GM19043 (cell line): Measurements from ENCODE around the gene HLA-B.
"Not testable (repeated sequence)": the region's sequence is repeated elsewhere in the genome, so short reads cannot be mapped to it uniquely, and the experiment has no call there.

Experiments used
- ATAC-seq: cut with Tn5 transposase; IDR thresholded peaks from one replicate; pipeline ENCODE4 v1.9.1; 2021; ENCODE audit warnings: low read depth; ENCODE audit not compliant: unreplicated experiment

Gene HLA-B

DNA sequence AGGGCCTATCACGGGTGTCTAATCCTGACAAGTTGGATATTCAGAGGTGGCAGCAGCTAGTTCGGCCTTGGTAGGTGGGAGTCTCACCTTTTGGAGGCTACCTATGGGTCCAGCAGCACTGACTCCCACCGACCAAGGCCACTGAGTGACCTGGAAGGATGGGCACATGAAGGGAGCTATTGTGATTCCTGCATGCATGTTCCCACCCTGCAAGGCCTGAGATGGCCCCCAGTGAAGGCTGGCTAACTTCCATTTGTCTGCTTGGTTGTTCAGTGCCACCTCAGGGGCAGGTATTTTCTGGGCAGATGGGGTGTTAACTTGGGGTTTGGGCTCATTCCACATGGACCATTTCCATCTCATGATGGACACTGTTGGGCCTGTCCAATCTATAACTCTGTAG, 28.1 kb upstream of the HLA-B start:
- no peak for ATAC-seq

DNA sequence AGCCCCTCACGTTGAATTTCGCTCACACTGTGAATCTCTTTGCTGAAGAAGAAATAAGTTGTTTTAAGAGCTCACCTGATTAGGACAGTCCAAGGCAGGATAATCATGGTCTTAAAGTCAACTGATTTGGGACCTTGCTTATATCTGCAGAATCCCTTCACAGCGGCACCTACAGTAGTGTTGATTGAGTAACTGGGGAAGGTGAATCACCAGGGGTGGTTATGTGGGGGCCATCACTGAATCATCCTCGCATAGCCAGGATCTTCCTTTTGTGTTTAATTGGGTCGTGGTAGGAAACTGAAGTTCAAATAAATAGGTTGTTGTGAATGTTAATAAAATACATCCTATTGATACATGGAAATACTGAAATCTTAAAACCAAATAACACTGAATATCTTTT, 26.2 kb upstream of the HLA-B start:
- ATAC-seq, result no peak

DNA sequence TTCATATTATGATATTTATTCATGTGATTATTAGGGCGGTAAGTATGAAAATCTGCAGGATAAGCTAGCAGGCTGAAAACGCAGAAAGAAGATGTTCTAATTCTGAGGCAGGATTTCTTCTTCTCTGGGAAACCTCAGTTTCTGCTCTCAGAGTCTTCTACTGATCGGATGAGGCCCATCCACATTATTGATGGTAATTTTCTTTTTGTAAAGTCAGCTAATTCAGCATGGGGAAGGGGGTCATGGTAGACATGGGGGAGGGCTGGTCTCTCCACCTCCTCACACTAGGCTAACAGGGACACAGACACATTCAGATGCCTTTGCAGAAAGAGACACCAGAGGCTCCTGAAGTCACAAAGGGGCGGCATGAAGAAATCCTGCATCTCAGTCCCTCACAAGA, 24.7 kb upstream of the HLA-B start:
- no peak for ATAC-seq

DNA sequence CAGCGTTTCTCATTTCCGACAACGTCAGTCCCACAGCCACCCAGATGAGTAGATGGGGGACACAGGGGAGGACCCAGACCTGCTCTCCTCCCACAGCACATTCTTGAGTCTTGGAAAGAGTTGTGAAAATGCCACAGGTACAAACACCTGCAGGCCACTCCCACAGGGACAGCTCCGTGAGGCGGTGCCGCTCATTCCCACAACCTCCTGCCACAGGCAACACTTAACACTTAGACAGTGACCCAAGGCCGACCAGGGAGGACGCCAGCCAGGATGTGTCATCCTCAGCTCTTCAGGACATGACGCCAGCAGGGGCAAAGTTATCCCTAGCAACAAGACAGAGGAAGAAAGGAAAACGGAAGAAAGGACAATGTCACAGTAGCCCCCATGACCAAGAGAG, 22.9 kb upstream of the HLA-B start:
- ATAC-seq, result no peak

DNA sequence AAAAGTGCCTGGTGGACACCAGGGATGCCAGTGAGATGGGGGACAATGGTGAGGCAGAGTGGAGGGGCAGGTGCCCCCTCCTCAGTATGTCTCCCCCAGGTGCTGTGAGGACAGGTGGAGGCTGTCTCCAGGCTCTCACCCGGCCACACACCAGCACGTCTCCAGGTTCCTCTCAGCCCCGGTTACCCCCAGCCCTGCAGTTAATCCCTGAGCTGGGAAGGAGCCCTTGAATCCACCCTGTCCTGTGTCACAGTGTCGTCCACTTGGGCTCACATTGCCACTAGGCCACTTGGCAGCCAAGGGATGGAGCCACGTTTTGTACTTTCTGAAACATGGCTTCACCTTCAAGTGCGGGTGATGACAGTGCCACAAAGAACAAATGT, 21.7 kb upstream of the HLA-B start:
- no peak for ATAC-seq

DNA sequence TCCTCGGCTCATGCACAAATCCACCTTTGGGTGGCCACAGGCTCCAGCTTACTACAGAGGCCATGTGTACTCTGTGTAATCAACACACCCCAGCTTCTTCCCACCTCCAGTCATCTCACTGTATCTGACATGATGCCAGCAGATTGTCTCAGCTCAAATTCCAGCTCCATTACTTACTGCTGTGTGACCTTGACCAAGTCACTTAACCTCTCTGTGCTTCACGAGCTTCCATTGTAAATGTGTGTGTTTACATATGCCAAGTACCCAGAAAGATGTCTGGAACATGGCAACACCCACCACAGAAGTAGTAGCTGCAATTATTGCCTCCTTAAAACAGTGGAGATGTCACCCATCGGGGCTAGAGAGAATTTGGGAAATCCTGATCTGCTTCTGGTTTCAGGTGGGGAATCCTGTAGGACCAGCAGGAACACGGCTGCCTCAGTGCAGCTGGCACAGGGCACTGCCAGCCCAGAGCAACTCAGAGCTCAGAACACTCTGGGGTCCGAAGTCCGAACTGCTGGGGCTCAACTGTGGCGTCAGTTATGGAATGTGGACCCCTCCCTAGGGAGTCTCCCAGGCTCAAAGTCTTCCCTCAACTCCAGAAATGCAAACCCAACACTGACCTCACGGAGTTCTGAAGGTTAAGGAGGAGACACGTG, 21.2 kb upstream of the HLA-B start:
- ATAC-seq, result no peak

DNA sequence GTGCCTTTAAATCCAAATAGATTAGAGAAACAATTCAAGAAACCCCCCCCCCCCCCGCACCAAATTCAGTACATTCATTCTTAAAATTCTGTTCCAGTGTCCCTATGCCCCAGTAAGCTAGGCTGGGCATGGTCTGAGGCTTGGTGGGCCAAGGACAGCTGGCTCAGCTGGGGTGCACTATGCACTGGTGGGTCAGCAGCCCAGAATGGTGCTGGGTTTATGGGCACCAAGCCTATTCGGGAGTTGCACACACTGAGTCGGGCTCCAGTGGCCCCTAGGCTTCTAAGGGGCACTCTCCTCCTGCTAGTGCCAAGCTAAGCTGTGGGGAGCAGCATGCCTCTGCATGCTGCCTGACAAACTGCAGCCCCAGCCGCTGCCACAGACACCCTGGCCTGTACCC, 20.1 kb upstream of the HLA-B start:
- no peak for ATAC-seq

DNA sequence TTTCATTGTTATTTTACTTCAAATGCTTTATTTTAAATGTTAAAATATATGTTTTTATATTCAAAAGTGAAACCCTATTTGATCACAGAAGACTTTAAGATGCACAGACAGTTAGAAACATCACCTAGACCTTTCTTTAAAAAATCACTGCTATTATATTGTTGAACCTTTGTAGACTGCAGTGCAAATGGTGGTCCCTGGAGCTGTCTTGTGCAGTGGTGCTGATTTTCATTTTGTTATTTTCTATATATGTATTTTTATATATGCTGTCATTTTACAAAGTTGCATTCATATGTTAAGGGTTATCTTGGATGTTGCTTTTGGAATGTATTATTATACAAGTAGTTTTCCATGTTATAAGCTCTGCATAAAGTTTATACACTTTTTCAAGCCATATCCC, 18.7 kb upstream of the HLA-B start:
- ATAC-seq, result no peak

DNA sequence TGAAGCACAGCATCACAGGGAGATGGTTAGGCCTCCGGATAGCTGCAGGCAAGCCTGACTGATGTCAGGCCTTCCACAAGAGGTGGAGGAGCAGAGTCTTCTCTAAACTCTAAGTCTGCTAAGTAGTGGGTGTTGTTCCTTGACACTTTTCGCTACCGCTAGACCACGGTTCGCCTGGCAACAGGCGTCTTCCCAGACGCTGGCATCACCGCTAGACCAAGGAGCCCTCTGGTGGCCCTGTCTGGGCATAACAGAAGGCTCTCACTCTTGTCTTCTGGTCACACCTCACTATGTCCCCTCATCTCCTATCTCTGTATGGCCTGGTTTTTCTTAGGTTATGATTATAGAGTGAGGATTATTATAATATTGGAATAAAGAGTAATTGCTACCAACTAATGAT, 17.1 kb upstream of the HLA-B start:
- not testable (repeated sequence) for ATAC-seq

DNA sequence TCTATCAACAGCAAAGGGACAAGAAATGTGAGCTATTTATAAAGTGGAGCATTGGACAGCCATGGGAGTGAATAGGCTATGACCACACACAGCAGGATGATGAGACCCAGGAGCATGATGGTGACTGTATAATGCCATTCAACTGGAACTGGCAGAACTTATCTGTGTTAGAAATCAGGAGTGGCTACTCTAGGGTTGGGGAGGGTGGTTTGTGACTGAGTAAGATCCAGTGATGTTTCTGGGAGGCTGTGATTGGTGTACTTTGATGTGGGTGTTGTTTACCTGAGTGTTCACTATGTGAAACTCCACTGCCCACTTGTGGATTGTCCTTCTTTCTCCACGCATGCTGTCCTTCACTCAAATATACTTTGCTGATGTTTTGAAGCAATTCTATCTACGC, 11.5 kb upstream of the HLA-B start:
- ATAC-seq, result no peak

DNA sequence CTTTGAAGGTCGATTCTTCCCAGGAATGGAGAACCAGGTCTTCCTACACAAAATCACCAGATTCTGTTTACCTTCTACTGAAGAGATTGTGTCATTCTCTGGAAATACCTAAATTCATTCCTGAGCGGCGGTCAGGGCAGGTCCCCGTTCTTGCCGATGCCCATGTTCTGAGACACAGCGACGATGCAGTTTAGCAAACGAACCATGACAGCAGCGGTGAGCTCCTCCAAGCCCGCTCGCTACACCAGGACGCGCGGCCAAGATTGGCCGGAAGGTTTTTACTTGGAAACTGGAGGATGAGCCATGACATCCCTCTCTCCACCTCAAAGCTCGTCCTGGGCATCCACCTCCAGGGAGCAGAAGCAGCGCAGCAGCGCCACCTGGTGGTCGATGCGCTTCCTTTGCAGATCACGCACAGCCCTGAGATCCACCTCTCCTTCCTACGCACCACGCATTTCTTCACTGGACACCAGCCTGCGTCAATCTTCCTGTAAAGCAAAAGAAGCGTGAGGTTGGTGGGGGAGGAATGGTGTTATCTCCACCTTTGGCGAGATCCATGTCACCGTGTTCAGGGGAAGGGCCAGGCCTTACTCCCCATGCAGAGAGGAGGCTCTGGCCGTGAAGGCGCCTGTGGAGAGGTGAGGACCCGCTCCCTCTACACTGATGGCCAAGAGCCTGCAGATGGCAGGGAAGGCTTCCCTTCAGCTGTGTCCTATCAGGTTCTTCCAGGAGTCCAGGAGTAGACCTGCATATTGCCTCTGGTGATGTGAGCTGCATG, 9.9 kb upstream of the HLA-B start:
- peak; percentile 53 for ATAC-seq

DNA sequence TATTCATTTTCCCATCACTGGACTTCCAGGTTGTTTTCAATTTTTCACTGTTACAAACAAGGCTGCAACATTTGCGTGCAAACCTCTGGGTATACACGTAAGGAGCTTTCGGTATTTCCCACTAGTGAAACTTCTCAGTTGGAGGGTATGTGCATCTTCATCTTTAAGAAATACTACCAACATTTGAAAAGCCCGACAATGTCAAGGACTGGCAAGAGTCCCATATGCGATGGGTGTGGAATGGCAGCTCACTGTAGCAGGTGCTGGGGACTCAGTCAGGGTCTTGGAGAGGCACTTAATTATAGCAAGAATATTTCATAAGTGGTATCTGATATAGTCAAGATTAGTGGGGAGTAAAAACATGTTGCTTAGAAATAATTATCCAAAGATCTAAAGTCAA, 8.9 kb upstream of the HLA-B start:
- no peak for ATAC-seq

DNA sequence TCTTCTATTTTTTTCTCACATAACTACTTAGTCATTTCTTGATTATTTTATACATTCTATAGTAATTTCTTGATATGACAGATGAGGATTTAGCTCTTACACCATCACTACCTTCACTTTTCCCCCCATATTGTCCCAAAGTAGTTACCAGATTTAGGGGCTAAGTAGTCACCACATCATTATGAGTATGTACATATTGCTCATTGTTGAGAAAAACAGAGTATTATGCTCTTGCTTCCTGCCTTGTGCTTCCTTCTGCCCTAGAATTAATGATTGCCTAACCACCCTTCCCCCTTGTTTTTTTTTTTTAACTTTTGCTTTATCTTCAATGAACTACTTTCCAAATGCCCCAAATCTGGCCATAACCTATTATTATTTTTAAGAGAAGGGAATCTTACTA, 6.8 kb upstream of the HLA-B start:
- ATAC-seq, result no peak

DNA sequence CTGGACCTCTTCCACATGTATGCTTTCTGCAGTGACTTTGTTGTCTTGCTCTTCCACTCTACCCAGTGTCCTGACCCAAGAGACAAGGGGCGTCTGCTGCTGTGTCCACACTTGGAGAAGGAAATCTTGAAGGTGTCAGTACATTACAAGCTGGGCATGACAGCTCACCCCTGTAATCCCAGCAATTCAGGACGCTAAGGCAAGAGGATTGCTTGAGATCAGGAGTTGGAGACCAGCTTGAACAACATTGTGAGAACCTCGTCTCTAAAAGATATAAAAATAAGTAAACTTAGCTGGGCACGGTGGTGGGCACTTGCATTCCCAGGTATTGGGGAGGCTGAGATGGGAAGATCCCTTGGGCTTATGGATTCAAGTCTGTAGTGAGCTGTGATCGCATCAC, 5.8 kb upstream of the HLA-B start:
- ATAC-seq, result no peak

DNA sequence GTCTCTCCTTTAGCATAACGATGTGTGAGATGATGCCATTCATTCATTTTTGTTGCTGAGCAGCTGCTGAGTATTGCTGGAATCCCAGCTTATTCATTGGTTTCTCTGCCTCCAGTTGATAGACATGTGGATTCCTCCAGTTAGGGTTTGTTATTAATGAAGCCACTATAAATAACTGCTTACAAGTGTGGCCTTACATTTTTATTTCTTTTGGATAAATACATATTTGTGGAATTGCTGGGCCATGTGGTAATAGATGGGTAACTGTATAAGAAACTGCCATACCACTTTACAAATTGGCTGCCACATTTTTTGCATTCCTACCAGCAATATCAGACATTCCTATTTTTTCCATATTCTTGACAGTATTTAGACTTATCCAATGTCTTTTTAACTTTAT, 2.6 kb upstream of the HLA-B start:
- no peak for ATAC-seq

DNA sequence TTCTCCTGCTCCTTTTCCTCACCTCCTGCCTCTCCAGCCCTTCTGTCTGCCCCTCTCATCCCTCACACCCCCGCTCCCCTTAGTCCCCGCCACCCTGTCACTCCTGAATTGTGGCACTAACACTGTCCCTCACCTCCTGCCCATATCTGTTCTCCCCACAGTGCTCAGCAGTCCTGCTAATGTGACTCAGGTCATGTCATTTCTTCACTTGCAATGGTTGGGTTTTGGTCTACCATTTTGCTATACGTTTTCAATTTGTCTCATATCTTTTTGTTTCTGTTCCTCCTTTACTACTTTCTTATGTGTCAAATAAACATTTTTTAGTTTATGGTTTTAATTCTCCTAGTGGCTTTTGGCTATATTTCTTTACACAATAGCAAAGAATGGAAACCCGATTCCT, 1.3 kb upstream of the HLA-B start:
- ATAC-seq, result no peak

DNA sequence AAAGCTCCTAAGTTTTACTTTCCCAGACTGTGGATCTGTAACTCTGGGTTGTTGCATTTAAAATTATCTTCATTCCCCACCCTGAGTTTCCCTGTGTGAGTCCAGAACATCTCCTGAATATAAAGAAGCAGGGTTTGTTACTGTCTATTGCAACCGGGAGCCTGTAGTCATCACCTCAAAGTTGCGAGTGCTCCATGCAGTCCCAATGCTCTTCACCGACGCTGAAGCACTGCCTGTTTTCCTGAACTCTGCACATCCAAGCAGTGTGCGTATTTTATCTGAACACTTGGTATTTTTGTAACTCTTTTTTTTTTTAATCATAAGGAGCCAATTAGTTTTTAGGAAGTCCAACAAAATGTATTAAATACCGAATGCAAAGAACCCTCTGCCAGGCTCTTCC, 907 bp upstream of the HLA-B start:
- no peak for ATAC-seq

DNA sequence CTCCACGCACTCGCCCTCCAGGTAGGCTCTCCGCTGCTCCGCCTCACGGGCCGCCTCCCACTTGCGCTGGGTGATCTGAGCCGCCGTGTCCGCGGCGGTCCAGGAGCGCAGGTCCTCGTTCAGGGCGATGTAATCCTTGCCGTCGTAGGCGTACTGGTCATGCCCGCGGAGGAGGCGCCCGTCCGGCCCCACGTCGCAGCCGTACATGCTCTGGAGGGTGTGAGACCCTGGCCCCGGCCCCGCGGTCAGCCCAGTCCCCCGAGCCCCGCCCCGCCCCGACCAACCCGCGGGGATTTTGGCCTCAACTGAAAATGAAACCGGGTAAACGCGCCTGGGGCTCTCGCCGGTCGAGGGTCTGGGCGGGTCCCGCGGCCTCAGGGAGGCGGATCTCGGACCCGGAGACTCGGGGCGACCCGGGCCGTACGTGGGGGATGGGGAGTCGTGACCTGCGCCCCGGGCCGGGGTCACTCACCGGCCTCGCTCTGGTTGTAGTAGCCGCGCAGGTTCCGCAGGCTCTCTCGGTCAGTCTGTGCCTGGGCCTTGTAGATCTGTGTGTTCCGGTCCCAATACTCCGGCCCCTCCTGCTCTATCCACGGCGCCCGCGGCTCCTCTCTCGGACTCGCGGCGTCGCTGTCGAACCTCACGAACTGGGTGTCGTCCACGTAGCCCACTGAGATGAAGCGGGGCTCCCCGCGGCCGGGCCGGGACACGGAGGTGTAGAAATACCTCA, 598 bp downstream of the HLA-B start:
- no peak for ATAC-seq

DNA sequence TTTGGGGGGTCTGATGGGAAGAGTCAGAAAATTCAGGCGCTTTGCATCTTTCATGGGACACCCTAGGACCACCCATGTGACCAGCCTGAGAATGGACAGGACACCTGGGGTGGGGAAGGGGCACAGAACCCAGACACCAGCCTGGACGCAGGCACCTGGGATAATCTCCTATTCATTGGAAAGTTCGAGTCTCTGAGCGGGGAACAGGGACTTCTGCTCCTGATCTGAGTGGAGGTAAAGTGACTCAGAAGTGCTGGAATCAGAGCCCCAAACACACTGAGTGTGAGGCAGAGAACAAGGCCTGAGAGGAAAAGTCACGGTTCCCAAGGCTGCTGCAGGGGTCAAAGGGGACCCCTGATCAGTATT, 1.4 kb downstream of the HLA-B start:
- no peak for ATAC-seq

DNA sequence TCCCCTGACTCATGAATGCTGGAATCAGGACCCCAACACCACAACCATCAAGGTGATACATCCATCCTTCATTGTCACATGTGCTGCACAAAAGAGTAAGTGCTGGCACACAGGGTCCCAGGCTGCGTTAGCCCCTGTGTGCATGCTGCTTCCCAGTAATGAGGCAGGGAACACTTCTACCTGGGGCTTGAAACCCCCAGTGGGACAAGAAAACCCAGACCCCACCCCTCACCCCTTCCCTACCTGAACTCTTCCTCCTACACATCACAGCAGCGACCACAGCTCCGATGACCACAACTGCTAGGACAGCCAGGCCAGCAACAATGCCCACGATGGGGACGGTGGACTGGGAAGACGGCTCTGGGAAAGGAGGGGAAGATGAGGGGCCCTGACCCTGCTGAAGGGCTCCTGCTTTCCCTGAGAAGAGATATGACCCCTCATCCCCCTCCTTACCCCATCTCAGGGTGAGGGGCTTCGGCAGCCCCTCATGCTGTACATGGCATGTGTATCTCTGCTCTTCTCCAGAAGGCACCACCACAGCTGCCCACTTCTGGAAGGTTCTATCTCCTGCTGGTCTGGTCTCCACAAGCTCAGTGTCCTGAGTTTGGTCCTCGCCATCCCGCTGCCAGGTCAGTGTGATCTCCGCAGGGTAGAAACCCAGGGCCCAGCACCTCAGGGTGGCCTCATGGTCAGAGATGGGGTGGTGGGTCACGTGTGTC, 2.0 kb downstream of the HLA-B start:
- ATAC-seq, result no peak

DNA sequence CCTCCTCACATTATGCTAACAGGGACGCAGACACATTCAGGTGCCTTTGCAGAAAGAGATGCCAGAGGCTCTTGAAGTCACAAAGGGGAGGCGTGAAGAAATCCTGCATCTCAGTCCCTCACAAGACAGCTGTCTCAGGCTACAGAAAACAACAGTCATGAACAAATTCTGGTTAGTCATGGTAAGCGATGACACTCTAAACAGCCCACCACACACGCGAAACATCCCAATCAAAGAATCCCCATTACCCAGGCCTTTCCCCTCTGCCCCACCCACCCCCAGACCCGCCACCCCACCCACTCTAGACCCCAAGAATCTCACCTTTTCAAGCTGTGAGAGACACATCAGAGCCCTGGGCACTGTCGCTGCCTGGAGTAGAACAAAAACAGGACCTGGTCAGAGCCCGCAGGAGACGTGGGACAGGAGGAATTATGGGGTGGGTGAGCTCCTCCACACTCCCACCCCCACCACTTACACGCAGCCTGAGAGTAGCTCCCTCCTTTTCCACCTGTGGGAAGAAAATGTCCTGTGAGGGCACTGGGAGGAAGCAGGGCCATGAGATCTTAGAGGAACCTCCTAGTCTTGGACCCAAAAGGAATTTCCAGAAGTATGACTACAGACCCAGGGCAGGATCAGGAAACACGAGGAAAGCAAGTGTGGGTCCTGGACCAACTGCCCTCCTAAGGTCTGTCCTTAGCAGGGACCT, 2.7 kb downstream of the HLA-B start:
- ATAC-seq, result no peak
